Upper lobe of left lung (tissue), 6 donors: ENCODE results near the gene MTPN. TPM values are rescaled to one million over a fixed set of nuclear protein-coding genes. Genes with fewer than 3 reads are reported as not detected.

Experiments
- ATAC-seq, 2 donors: fragments of 200-7000 bp; cut with Tn5 transposase; one replicate each; pipeline ENCODE4 v1.9.1; 2022; ENCODE audit warnings: mild to moderate bottlenecking in 2 of 2, moderate library complexity in 2 of 2; ENCODE audit not compliant: low FRiP score in 2 of 2
- DNase-seq, 2 donors: peaks; one replicate each; pipeline ENCODE4 v3.0.0-alpha.2; 2019 to 2020
- H3K27ac ChIP-seq, 4 donors: fragments of 200-600 bp; sonication (generic); one replicate each; pipeline ENCODE4 v1.5.1; 2016 to 2019
- H3K27me3 ChIP-seq, 4 donors: fragments of 200-600 bp; sonication (generic); one replicate each; pipeline ENCODE4 v1.5.1; 2017 to 2019
- H3K36me3 ChIP-seq, 4 donors: fragments of 200-600 bp; sonication (generic); one replicate each; pipeline ENCODE4 v1.5.1; 2016 to 2019
- H3K4me1 ChIP-seq, 4 donors: fragments of 200-600 bp; sonication (generic); one replicate each; pipeline ENCODE4 v1.5.1; 2018 to 2019
- H3K4me3 ChIP-seq, 4 donors: fragments of 200-600 bp; sonication (generic); one replicate each; pipeline ENCODE4 v1.5.1; 2017 to 2019; ENCODE audit warnings: mild to moderate bottlenecking in 2 of 4, moderate library complexity in 1 of 4
- H3K9me3 ChIP-seq, 4 donors: fragments of 200-600 bp; sonication (generic); one replicate each; pipeline ENCODE4 v1.5.1; 2018 to 2019
- EP300 ChIP-seq, 4 donors: sonication (generic); formaldehyde crosslinking; IDR thresholded peaks; one replicate each; pipeline ENCODE4 v1.5.1; 2017; ENCODE audit warnings: antibody characterized with exemption in 4 of 4, control low read depth in 2 of 4
- POLR2A ChIP-seq, 4 donors: fragments of 450-650 bp; IDR thresholded peaks; one replicate each; pipeline ENCODE4 v1.5.1; 2016 to 2017; ENCODE audit warnings: antibody characterized with exemption in 4 of 4, mild to moderate bottlenecking in 2 of 4
- POLR2AphosphoS5 ChIP-seq, 2 donors: sonication (generic); formaldehyde crosslinking; IDR thresholded peaks; one replicate each; pipeline ENCODE4 v1.5.1; 2017; ENCODE audit warnings: antibody characterized with exemption in 2 of 2
- WGBS, 2 donors: methylation state at CpG; one replicate each; pipeline ENCODE4 v1.1.5; 2017 to 2018; 5-methylcytosine and 5-hydroxymethylcytosine counted together
- total RNA-seq, 6 donors: library from RNA; depleted of rRNA in 4 of 6; stranded (reverse); fragments of >200 nt in 4 of 6; gene quantifications; one replicate each; pipeline versions ENCODE4 v1.1.0 to v1.2.1, GENCODE V29; 2016 to 2021
- TF ChIP-seq, protein P1 (sequence below), 6 experiments: fragments of 450-650 bp in 4 of 6; fragments of 200-600 bp in 2 of 6; sonication (generic) in 2 of 6; IDR thresholded peaks; one replicate each; pipeline ENCODE4 v1.5.1; 2016 to 2019; ENCODE audit warnings: antibody characterized with exemption in 6 of 6
- donor health status: DM: no; HTN: no; CAD: no; lungs with moderate emphysema.
- donor health status: DM: no; HTN: yes; CAD: no; lungs with severe emphysema.

MTPN gene
- total RNA-seq, 6 donors from 2014 or later = 34.2 to 145 (median 87.3) TPM

DNA sequence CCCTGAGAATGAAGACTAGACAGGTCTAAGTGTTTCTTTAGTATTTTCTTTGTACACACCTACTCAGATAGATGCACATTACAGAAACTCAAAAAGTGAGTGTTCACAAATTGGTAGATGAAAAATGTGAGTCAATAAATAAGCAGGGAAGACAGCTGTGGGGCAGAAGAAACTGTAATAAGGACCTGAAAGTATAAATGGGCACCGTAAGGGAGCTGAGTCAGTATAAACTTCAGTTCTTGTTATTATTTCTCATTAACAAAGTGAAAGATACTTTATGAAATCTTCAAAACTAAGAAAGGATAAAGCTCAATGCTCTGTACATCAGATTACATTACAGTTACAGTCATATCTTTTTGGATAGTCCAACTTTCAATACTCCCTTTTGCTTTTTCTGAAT is 2.5 kb downstream of the MTPN start:
- peaks cover 0 to 7% (median 0%) of the 10 kb centered on the region in 4 donors for H3K36me3 ChIP-seq
- H3K9me3 ChIP-seq = no peaks in the 10 kb centered on the region
- no peaks in the 10 kb centered on the region for H3K27me3 ChIP-seq
- H3K27ac ChIP-seq = no peak overlapping the region
- H3K4me1 ChIP-seq = peaks cover 41 to 49% (median 44%) of the 10 kb centered on the region in 4 donors
- TF ChIP-seq EP300 (IDR thresholded peaks at IDR 0.05) = no peak
- TF ChIP-seq POLR2AphosphoS5 (IDR thresholded peaks at IDR 0.05) = no peak
- no peak for TF ChIP-seq POLR2A (IDR thresholded peaks at IDR 0.05)
- TF ChIP-seq, protein P1, sequence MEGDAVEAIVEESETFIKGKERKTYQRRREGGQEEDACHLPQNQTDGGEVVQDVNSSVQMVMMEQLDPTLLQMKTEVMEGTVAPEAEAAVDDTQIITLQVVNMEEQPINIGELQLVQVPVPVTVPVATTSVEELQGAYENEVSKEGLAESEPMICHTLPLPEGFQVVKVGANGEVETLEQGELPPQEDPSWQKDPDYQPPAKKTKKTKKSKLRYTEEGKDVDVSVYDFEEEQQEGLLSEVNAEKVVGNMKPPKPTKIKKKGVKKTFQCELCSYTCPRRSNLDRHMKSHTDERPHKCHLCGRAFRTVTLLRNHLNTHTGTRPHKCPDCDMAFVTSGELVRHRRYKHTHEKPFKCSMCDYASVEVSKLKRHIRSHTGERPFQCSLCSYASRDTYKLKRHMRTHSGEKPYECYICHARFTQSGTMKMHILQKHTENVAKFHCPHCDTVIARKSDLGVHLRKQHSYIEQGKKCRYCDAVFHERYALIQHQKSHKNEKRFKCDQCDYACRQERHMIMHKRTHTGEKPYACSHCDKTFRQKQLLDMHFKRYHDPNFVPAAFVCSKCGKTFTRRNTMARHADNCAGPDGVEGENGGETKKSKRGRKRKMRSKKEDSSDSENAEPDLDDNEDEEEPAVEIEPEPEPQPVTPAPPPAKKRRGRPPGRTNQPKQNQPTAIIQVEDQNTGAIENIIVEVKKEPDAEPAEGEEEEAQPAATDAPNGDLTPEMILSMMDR (IDR thresholded peaks at IDR 0.05) = no peak
- H3K4me3 ChIP-seq = peak overlapping the region in 1 of 4 donors; percentile 92
- DNase-seq = no peak
- 46 to 55% methylated on average over 1 of the region's 1 CpG for WGBS, 2 donors
- no peak for ATAC-seq

DNA sequence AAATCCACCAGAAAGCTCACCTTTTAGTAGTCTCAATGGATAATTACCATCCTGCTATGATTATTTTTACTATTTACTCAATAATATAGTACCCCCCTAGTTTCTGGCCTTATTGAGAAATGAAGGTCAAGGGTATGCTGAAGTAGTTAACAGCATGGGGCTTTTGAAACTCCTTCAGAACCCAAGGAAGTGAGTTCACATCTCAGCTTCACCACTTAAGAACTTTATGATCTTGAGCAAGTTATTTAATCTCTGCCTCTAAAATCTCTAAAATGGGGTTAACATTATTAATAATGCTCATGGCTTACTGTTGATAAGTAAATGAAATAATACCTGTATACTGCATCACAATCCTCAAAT is 5.8 kb downstream of the MTPN start:
- H3K27ac ChIP-seq = peak overlapping the region; percentile 11 to 75 (median 44)

GRCh38 chr7:135970682-135971365 is 6.3 kb downstream of the MTPN start:
- peak overlapping the region; percentile 11 to 75 (median 44) for H3K27ac ChIP-seq
- H3K36me3 ChIP-seq = peaks cover 0 to 8% (median 0%) of the 10 kb centered on the region in 4 donors
- ATAC-seq = peak in 1 of 2 donors; percentile 60
- no peaks in the 10 kb centered on the region for H3K27me3 ChIP-seq
- H3K4me3 ChIP-seq = no peak overlapping the region
- 50 to 67% methylated on average over 1 of the region's 1 CpG for WGBS, 2 donors
- no peaks in the 10 kb centered on the region for H3K9me3 ChIP-seq
- TF ChIP-seq, protein P1 (IDR thresholded peaks at IDR 0.05) = no peak
- TF ChIP-seq POLR2AphosphoS5 (IDR thresholded peaks at IDR 0.05) (no peak), EP300 (IDR thresholded peaks at IDR 0.05) (no peak), POLR2A (IDR thresholded peaks at IDR 0.05) (no peak)
- no peak for DNase-seq
- H3K4me1 ChIP-seq = peaks cover 39 to 41% (median 41%) of the 10 kb centered on the region in 4 donors

More for the DNA sequence above, 5.8 kb downstream of the MTPN start:
- DNase-seq = no peak
- peaks cover 0 to 8% (median 0%) of the 10 kb centered on the region in 4 donors for H3K36me3 ChIP-seq
- H3K9me3 ChIP-seq = no peaks in the 10 kb centered on the region
- no peak for TF ChIP-seq POLR2A (IDR thresholded peaks at IDR 0.05)
- TF ChIP-seq, protein P1 (IDR thresholded peaks at IDR 0.05) = no peak
- peak in 1 of 2 donors; percentile 32 for ATAC-seq
- H3K4me1 ChIP-seq = peaks cover 39 to 46% (median 41%) of the 10 kb centered on the region in 4 donors
- H3K27me3 ChIP-seq = no peaks in the 10 kb centered on the region
- H3K4me3 ChIP-seq = no peak overlapping the region

DNA sequence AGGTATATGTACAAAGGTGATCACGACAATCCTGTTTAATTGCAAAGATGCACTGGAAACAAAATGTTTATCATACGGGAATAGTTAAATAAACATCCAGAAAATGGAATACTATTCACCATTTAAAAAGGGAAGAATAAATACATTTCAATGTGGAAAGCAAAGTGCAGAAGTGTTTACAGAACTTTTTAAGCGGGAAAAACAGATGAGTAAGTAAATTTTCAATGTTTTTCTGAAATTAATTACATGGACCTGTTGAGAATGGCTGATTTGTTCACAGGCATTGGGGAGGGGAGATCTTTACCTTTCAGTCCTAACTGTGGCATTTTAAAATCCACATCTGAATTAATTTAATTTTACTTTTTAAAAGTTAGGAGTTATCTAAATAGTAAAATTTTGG is 7.1 kb downstream of the MTPN start:
- DNase-seq = no peak
- 93% methylated on average over 3 of the region's 3 CpGs for WGBS, 2 donors
- Histone ChIP-seq H3K27me3 (no peaks in the 10 kb centered on the region), H3K27ac (no peak overlapping the region), H3K9me3 (no peaks in the 10 kb centered on the region), H3K36me3 (peaks cover 0 to 8% (median 0%) of the 10 kb centered on the region in 4 donors), H3K4me1 (peaks cover 33 to 36% (median 35%) of the 10 kb centered on the region in 4 donors), H3K4me3 (no peak overlapping the region)
- TF ChIP-seq POLR2AphosphoS5 (IDR thresholded peaks at IDR 0.05) = no peak
- no peak for TF ChIP-seq POLR2A (IDR thresholded peaks at IDR 0.05)
- no peak for TF ChIP-seq EP300 (IDR thresholded peaks at IDR 0.05)
- TF ChIP-seq, protein P1 (IDR thresholded peaks at IDR 0.05) = no peak
- no peak for ATAC-seq
